Endothelial cell of umbilical vein (primary cell): ENCODE data around the gene MYBBP1A. TPM values are rescaled to one million over a fixed set of nuclear protein-coding genes. Genes with fewer than 3 reads are reported as not detected.

Source experiments
- BruUV-seq: library from RNA; stranded (reverse); fragments of 400-500 nt; replicated peaks from 2 replicates; lab custom pipeline; 2021; lab: Mats Ljungman, UMichigan
- CTCF ChIA-PET: fragments of 300-600, 350-600 bp; sonication (Branson Sonifier 250); formaldehyde crosslinking; loops from one replicate; lab custom pipeline; 2021; ENCODE audit warnings: antibody characterized with exemption, inconsistent platforms; lab: Charles Lee
- POLR2A ChIA-PET: fragments of 300-600, 350-600 bp; sonication (Branson Sonifier 250); formaldehyde crosslinking; loops from one replicate; lab custom pipeline; 2021; ENCODE audit warnings: antibody characterized with exemption, inconsistent platforms; lab: Charles Lee
- DNase-seq: peaks from one replicate; pipeline ENCODE4 v3.0.0-alpha.2; 2011; ENCODE audit warnings: low read depth, low spot score
- FAIRE-seq: peaks from 2 replicates; lab custom pipeline; 2011; peaks lifted over from hg19 to GRCh38; lab: Jason Lieb, UNC
- H2AFZ ChIP-seq: 2 replicates; pipeline ENCODE4 v1.6.0; 2012; ENCODE audit warnings: low read depth, low read length, control low read depth, inconsistent platforms
- H3K27ac ChIP-seq: 2 replicates; pipeline ENCODE4 v1.5.1; 2011; ENCODE audit warnings: low read depth, mild to moderate bottlenecking, control low read depth, low read length, moderate library complexity; ENCODE audit not compliant: insufficient read depth
- H3K27me3 ChIP-seq, 2 experiments: 2 replicates each; pipeline versions ENCODE4 v1.6.0 to v1.6.1; 2011; ENCODE audit warnings: low read length in 2 of 2, mixed read lengths in 1 of 2; ENCODE audit not compliant: control insufficient read depth in 2 of 2, insufficient read depth in 2 of 2
- H3K36me3 ChIP-seq, 2 experiments: 2 replicates in 1 of 2; 3 replicates in 1 of 2; pipeline ENCODE4 v1.5.1; 2011; ENCODE audit warnings: low read length in 2 of 2, mild to moderate bottlenecking in 1 of 2, moderate library complexity in 1 of 2; ENCODE audit not compliant: control insufficient read depth in 2 of 2, insufficient read depth in 2 of 2; ENCODE audit errors: extremely low read depth in 1 of 2
- H3K4me1 ChIP-seq: 3 replicates; pipeline ENCODE4 v1.5.1; 2011; ENCODE audit warnings: mild to moderate bottlenecking, low read length; ENCODE audit not compliant: control insufficient read depth, insufficient read depth; ENCODE audit errors: extremely low read depth
- H3K4me2 ChIP-seq: 2 replicates; pipeline ENCODE4 v1.6.1; 2011; ENCODE audit warnings: low read length, control low read depth, mixed read lengths; ENCODE audit not compliant: insufficient read depth
- H3K4me3 ChIP-seq, 3 experiments: fragments of 200-600 bp in 1 of 3; sonication (generic), shearing (Covaris generic) in 1 of 3; replicated peaks in 1 of 3; 2 replicates each; pipeline ENCODE4 v1.5.1; 2011 to 2016; ENCODE audit warnings: control low read depth in 3 of 3, low read length in 3 of 3, mild to moderate bottlenecking in 2 of 3, inconsistent platforms in 1 of 3, low read depth in 1 of 3, moderate library complexity in 1 of 3; ENCODE audit not compliant: insufficient read depth in 1 of 3
- H3K79me2 ChIP-seq: 2 replicates; pipeline ENCODE4 v1.6.0; 2012; ENCODE audit warnings: low read length, inconsistent platforms; ENCODE audit not compliant: control insufficient read depth, insufficient read depth
- H3K9ac ChIP-seq: replicated peaks from 2 replicates; pipeline ENCODE3; 2011; ENCODE audit warnings: low read length, control low read depth; ENCODE audit not compliant: insufficient read depth; ENCODE audit errors: extremely low read depth
- H3K9me1 ChIP-seq: replicated peaks from 3 replicates; pipeline ENCODE4 v1.6.0; 2011; ENCODE audit warnings: mild to moderate bottlenecking, low read length; ENCODE audit not compliant: control insufficient read depth, insufficient read depth; ENCODE audit errors: extremely low read depth
- H3K9me3 ChIP-seq: replicated peaks from 2 replicates; pipeline ENCODE4 v1.5.1; 2012; ENCODE audit warnings: low read length, inconsistent platforms; ENCODE audit not compliant: control insufficient read depth, insufficient read depth
- H4K20me1 ChIP-seq: replicated peaks from 2 replicates; pipeline ENCODE3; 2011; ENCODE audit warnings: mild to moderate bottlenecking, low read length; ENCODE audit not compliant: control insufficient read depth, insufficient read depth; ENCODE audit errors: extremely low read depth
- CTCF ChIP-seq, 2 donors: IDR thresholded peaks; 1 replicate in 1 of 2; 2 replicates in 1 of 2; pipeline ENCODE4 v1.5.1; 2011; ENCODE audit warnings: low read length in 2 of 2, mild to moderate bottlenecking in 2 of 2, moderate library complexity in 2 of 2, control low read depth in 1 of 2, inconsistent platforms in 1 of 2, low read depth in 1 of 2; ENCODE audit not compliant: insufficient read depth in 1 of 2; ENCODE audit errors: extremely low read depth in 1 of 2
- EZH2 ChIP-seq: IDR thresholded peaks from 2 replicates; pipeline ENCODE4 v1.6.1; 2012; ENCODE audit warnings: borderline replicate concordance, low read depth, mild to moderate bottlenecking, moderate library complexity, low read length, inconsistent platforms; ENCODE audit not compliant: severe bottlenecking
- FOS ChIP-seq: IDR thresholded peaks from 2 replicates; pipeline ENCODE4 v1.6.1; 2011; ENCODE audit warnings: mild to moderate bottlenecking, low read length, moderate library complexity, borderline replicate concordance; ENCODE audit not compliant: insufficient read depth
- GATA2 ChIP-seq: IDR thresholded peaks from 2 replicates; pipeline ENCODE4 v1.7.0; 2011; ENCODE audit warnings: low read depth, mild to moderate bottlenecking, moderate library complexity, mixed read lengths, low read length; ENCODE audit not compliant: insufficient read length, insufficient read depth
- MAX ChIP-seq: IDR thresholded peaks from 2 replicates; pipeline ENCODE4 v1.6.1; 2011; ENCODE audit not compliant: insufficient read depth, insufficient read length
- POLR2A ChIP-seq: IDR thresholded peaks from 2 replicates; pipeline ENCODE4 v1.6.1; 2012; ENCODE audit warnings: low read depth, mild to moderate bottlenecking, control low read depth, low read length
- POLR2AphosphoS5 ChIP-seq: IDR thresholded peaks from 2 replicates; pipeline ENCODE4 v1.6.1; 2012; ENCODE audit warnings: low read depth, mild to moderate bottlenecking, control low read depth, low read length, moderate library complexity; ENCODE audit not compliant: insufficient read depth
- dilution Hi-C: fragments of 300-500 bp; cut with MboI; formaldehyde crosslinking; loops from one replicate; pipeline ENCODE4 v1.15.0; 2019; ENCODE audit warnings: low sequenced_read_pairs; ENCODE audit not compliant: extremely low pct_ligation_motif_present
- intact Hi-C: fragments of 100-400 bp; cut with micrococcal nuclease; formaldehyde crosslinking; loops from one replicate; pipeline ENCODE4 v1.10.0; 2022
- polyA plus RNA-seq, 4 experiments: library from polyadenylated mRNA; depleted of rRNA in 3 of 4; stranded (reverse) in 3 of 4; unstranded in 1 of 4; fragments of >200 nt; gene quantifications; 2 replicates each; pipeline versions ENCODE4 v1.2.1 to v1.2.3, GENCODE V29; 2011 to 2012; ENCODE audit warnings: missing spikeins in 1 of 4
- total RNA-seq: library from RNA; stranded (reverse); gene quantifications from 2 replicates; pipeline ENCODE4 v1.2.3, GENCODE V29; 2021

The MYBBP1A gene
- total and polyA plus RNA-seq, 2 donors (not counting 3 experiments of a cell fraction or from before 2014, with no cell fraction given) = 26.8 to 79.2 TPM

DNA sequence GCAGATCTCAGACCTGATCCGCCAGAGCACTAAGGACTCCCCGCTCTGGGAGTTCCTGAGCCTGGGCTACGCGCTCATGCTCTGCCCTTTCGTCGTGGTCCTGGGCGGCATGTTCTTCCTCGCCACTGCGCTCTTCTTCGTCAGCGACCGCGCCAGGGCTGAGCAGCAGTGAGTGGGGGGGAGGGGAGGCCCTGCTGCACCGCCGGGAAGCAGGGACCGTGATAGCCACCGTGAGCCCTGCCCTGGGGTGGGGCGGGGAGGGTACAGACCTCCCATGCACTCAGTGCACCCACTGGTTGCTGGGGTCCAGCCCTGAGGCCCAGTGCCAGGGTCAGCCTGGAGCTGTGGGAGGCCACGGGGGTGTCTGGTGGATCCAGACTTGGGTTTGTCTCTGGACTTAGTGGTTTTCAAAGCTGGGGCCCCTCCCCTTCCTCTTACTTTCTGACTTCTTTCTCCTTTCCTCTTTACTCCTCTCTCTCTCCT lies 18.9 kb downstream of the MYBBP1A start:
- CTCF ChIA-PET = interaction anchor here (0.9 to 6.7 kb wide), 3 partner anchors 10 to 36 kb away, joined by 3 to 31 read pairs (median 3); partner anchors contain the start of gene SPNS2

More for the DNA sequence above, 18.9 kb downstream of the MYBBP1A start:
- H2AFZ ChIP-seq = no peak overlapping the region
- peaks cover 77% of the 10 kb centered on the region for H3K4me1 ChIP-seq
- no peak overlapping the region for H3K4me2 ChIP-seq
- DNase-seq (no peak), FAIRE-seq (no peak)
- H3K9ac ChIP-seq = no peak overlapping the region
- no peak for TF ChIP-seq MAX
- peak; percentile 16 for TF ChIP-seq POLR2A
- TF ChIP-seq FOS = no peak
- TF ChIP-seq CTCF (IDR thresholded peaks at IDR 0.05; ENCODE audit: extremely low read depth in 1 of 2, insufficient read depth in 1 of 2, low read depth in 1 of 2, low read length in 2 of 2) = no peak
- peak; percentile 22 for TF ChIP-seq POLR2AphosphoS5
- no peak for TF ChIP-seq GATA2
- TF ChIP-seq EZH2 = no peak
- dilution Hi-C loops (no loop called here), intact Hi-C loops (no loop called here)
- H4K20me1 ChIP-seq = no peaks in the 10 kb centered on the region
- H3K27me3 ChIP-seq = no peaks in the 10 kb centered on the region
- H3K9me1 ChIP-seq = no peaks in the 10 kb centered on the region
- no peaks in the 10 kb centered on the region for H3K9me3 ChIP-seq
- POLR2A ChIA-PET = interaction anchor here (0.6 kb wide), 1 partner anchor 13 kb away, joined by 3 read pairs; no protein-coding TSS in a partner anchor
- peaks cover 2 to 35% of the 10 kb centered on the region in 2 experiments for H3K36me3 ChIP-seq
- no peak overlapping the region for H3K4me3 ChIP-seq
- H3K27ac ChIP-seq = no peak overlapping the region
- BruUV-seq = no TSS peak
- H3K79me2 ChIP-seq = no peaks in the 10 kb centered on the region
